ENCODE measurements around the gene MAP7. TPM values are rescaled to one million over a fixed set of nuclear protein-coding genes. Genes with fewer than 3 reads are reported as not detected.
"Not testable (repeated sequence)": the region's sequence is repeated elsewhere in the genome, so short reads cannot be mapped to it uniquely, and the experiment has no call there.

The MAP7 gene
- total RNA-seq, 2 donors from 2014 or later = 69.4 to 74.3 TPM

DNA sequence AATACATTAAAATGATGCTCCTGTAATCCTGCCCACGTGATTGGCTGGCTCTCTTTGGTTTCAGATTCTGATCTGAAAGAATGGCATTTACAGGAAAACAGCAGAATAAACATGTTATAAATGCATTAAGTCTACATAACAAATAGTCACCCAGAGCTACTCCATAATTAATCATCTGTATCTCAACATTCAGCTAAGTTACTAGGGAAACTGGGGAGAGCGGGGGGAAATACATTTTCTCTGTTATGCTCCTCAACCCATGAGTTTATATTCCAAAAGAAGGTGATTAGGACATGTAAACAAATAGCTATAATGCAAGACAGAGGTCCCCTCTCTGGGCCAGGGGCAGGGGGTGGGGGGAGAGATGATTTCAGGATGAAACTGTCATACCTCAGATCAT lies 58.5 kb downstream of the MAP7 start:
- no peak overlapping the region for H3K27ac ChIP-seq
- H3K4me3 ChIP-seq = no peak overlapping the region
- H3K9me3 ChIP-seq = no peaks in the 10 kb centered on the region
- no peaks in the 10 kb centered on the region for H3K36me3 ChIP-seq
- H3K9ac ChIP-seq (ENCODE audit: low read depth in 2 of 2, low read length in 2 of 2) = no peak overlapping the region
- intact Hi-C loops (cut with DNase I) = no loop called here
- no peaks in the 10 kb centered on the region for H3K4me1 ChIP-seq
- H3K27me3 ChIP-seq = no peaks in the 10 kb centered on the region
- TF ChIP-seq, protein P1, sequence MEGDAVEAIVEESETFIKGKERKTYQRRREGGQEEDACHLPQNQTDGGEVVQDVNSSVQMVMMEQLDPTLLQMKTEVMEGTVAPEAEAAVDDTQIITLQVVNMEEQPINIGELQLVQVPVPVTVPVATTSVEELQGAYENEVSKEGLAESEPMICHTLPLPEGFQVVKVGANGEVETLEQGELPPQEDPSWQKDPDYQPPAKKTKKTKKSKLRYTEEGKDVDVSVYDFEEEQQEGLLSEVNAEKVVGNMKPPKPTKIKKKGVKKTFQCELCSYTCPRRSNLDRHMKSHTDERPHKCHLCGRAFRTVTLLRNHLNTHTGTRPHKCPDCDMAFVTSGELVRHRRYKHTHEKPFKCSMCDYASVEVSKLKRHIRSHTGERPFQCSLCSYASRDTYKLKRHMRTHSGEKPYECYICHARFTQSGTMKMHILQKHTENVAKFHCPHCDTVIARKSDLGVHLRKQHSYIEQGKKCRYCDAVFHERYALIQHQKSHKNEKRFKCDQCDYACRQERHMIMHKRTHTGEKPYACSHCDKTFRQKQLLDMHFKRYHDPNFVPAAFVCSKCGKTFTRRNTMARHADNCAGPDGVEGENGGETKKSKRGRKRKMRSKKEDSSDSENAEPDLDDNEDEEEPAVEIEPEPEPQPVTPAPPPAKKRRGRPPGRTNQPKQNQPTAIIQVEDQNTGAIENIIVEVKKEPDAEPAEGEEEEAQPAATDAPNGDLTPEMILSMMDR (IDR thresholded peaks at IDR 0.05) = no peak
- DNase-seq = no peak

DNA sequence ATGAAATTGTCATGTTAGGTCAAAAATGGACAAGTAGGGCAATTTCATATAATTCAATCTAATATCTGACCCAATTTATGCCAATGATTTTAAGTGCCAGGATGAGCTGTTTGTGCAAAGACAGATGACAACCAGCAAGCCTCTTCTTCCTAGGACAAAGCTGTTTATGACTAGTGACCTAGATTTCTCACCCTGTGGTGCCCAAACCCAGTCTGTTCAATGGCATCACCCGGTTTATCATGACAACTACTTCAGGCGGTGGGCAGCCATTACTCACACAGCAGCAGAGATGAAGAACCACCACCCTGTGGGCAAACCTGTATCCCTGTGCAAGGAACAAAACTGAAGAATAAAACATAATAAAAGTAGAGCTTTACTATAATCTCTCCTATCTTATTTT lies 59.0 kb downstream of the MAP7 start:
- H3K27ac ChIP-seq = no peak overlapping the region
- no peaks in the 10 kb centered on the region for H3K36me3 ChIP-seq
- no peaks in the 10 kb centered on the region for H3K4me1 ChIP-seq
- intact Hi-C loops (cut with DNase I) = no loop called here
- DNase-seq = no peak
- H3K4me3 ChIP-seq = no peak overlapping the region
- no peaks in the 10 kb centered on the region for H3K9me3 ChIP-seq
- TF ChIP-seq, protein P1 (IDR thresholded peaks at IDR 0.05) = no peak
- H3K27me3 ChIP-seq = no peaks in the 10 kb centered on the region
- no peak overlapping the region for H3K9ac ChIP-seq (ENCODE audit: low read depth in 2 of 2, low read length in 2 of 2)

DNA sequence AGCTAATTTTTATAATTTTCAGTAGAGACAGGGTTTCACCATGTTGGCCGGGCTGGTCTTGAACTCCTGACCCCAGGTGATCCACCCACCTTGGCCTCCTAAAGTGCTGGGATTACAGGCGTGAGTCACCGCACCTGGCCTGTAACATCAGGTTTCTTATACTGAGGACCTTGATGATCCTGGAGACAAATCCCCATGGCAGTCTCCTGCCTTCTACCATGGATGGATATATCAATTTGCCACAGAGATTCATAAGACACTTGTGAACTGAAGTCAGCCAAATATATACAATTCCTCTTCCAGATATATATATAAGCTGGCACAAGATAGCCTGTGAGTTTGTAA lies 60.6 kb downstream of the MAP7 start:
- H3K4me3 ChIP-seq; H3K27ac ChIP-seq; H3K36me3 ChIP-seq; H3K9me3 ChIP-seq; H3K4me1 ChIP-seq; H3K27me3 ChIP-seq; DNase-seq; intact Hi-C loops (cut with DNase I); H3K9ac ChIP-seq (ENCODE audit: low read depth in 2 of 2, low read length in 2 of 2): not testable (repeated sequence)

DNA sequence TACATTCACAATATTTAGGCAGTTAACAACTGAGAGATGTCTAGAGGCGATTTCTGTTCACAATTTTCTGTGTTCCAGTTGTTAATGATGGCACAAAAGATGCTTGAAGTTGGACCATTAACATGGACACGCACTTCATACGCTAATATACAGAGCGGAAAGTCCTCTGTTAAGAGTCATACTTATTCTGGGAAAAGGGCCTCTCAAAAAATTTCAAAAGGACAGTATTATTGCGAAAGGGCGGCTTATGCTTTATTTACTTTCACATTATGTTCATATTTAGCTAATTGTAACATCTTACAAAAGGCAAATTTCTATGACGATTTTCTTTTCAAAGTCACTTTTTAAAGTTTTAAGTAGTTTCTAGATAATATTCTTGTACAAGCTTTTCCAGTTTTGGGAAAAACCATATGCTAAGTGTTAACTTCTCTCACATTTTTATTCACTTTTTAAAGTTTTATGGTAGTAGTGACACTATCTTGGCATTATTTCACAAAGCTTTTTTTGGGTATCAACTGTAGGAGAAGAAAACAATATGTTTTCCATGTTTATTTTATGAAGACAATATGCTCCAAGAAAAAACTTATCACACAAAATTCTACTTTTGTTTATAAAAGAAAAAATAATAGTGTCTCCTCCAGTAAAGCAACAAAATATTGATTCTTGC lies 62.3 kb downstream of the MAP7 start:
- H3K27ac ChIP-seq = no peak overlapping the region
- no peaks in the 10 kb centered on the region for H3K36me3 ChIP-seq
- DNase-seq = no peak
- intact Hi-C loops (cut with DNase I) = no loop called here
- no peaks in the 10 kb centered on the region for H3K9me3 ChIP-seq
- H3K4me1 ChIP-seq = no peaks in the 10 kb centered on the region
- no peak overlapping the region for H3K4me3 ChIP-seq
- TF ChIP-seq, protein P1 (IDR thresholded peaks at IDR 0.05) = no peak
- H3K9ac ChIP-seq (ENCODE audit: low read depth in 2 of 2, low read length in 2 of 2) = no peak overlapping the region
- no peaks in the 10 kb centered on the region for H3K27me3 ChIP-seq

DNA sequence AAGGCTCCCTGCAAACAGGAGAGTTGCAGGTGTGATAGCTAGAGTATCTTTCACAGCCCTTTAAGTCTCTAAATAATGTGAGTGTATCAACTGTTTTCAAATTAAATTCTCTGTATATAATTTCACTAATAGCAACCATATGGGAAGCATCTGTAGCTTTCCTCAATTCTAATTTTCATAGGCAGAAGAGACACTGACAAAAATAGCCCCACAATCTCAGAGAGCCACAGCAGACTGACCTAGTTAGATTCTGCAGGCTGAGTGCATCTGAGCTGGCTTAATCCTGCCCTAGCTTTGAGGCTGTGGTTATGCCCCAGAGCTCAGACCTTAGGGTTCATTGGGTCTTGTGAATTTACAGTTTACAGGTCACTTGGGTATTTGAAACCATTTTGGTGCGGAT lies 63.9 kb downstream of the MAP7 start:
- no peak overlapping the region for H3K27ac ChIP-seq
- H3K9me3 ChIP-seq = no peaks in the 10 kb centered on the region
- intact Hi-C loops (cut with DNase I) = no loop called here
- no peaks in the 10 kb centered on the region for H3K36me3 ChIP-seq
- no peaks in the 10 kb centered on the region for H3K27me3 ChIP-seq
- H3K4me3 ChIP-seq = no peak overlapping the region
- no peak overlapping the region for H3K9ac ChIP-seq (ENCODE audit: low read depth in 2 of 2, low read length in 2 of 2)
- TF ChIP-seq, protein P1 (IDR thresholded peaks at IDR 0.05) = no peak
- H3K4me1 ChIP-seq = no peaks in the 10 kb centered on the region
- no peak for DNase-seq

DNA sequence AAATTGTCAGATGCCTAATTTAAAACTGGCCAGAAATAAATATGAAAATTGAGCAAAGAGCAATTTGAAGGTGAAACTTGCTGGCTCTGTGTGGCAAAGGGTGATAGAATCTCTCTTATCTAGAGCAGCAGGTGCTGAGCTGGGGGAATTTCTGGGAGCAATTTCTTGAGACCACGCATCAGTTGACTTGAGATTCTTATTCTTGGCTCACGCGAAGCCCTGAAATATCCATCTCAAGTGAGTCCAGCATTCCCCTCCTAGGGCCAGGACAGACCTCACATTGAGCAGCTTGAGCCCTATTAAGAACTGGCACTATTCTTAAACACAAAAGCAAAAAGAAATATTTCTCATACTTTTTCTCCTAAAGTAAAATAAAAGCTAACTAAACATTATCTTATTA lies 66.3 kb downstream of the MAP7 start:
- Histone ChIP-seq H3K9ac (ENCODE audit: low read depth in 2 of 2, low read length in 2 of 2) (no peak overlapping the region), H3K27me3 (no peaks in the 10 kb centered on the region), H3K36me3 (no peaks in the 10 kb centered on the region), H3K4me1 (no peaks in the 10 kb centered on the region), H3K9me3 (no peaks in the 10 kb centered on the region), H3K4me3 (no peak overlapping the region), H3K27ac (no peak overlapping the region)
- intact Hi-C loops (cut with DNase I) = no loop called here
- no peak for DNase-seq
- TF ChIP-seq, protein P1 (IDR thresholded peaks at IDR 0.05) = no peak

DNA sequence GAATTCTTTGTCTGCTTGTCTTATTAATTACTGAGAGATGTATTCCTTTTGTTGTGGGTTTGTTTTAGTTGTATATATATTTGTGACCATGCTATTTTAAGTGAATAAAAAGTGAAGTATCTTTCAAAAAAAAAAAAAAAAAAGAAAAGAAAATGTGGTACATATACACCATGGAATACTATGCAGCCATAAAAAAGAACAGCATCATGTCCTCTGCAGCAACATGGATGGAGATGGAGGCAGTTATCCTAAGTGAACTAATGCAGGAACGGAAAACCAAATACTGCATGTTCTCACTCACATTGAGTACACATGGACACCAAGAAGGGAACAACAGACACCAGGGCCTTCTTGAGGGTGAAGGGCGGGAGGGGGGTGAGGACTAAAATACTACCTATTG lies 67.2 kb downstream of the MAP7 start:
- H3K27ac ChIP-seq; H3K27me3 ChIP-seq; H3K4me1 ChIP-seq; H3K4me3 ChIP-seq; DNase-seq; H3K9me3 ChIP-seq; H3K9ac ChIP-seq (ENCODE audit: low read depth in 2 of 2, low read length in 2 of 2); intact Hi-C loops (cut with DNase I); H3K36me3 ChIP-seq: not testable (repeated sequence)
